ENCODE measurements around the gene DCAF4.

DNA sequence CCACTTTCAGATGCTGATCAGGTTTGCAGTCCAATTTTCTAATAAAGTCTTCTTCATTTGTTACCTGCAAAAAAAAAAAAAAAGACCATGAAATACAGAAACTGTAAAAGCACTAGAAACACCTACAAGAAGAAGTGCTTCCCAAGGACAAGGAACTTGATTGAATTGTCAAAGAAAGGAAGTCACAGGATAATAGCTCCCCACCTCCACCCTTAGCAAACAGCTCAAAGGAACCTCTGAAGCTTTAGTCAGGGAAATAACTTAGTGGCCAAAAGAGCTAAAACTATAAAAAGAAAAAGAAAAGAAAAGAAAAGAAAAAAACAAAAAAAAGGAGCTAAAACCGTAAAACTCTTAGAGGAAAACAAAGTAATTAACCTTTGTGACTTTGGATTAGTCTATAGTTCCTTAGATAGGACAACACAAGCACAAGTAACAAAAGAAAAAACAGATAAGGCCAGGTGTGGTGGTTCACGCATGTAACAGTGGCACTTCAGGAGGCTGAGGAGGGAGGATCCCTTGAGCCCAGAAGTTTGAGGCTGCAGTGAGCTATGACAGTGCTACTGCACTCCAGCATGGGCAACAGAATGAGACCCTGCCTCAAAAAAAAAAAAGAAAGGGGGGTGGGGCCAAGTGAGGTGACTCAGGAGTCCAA, 72.1 kb downstream of the DCAF4 start:
- no peak for TF ChIP-seq CTCF (IDR thresholded peaks at IDR 0.05)
- TF ChIP-seq POLR2A (IDR thresholded peaks at IDR 0.05), result no peak

Measured in esophagus squamous epithelium (tissue), 4 donors.